AG09309 (cell line): ENCODE data around the gene UROC1.

Source experiments
- DNase-seq: peaks from one replicate; pipeline ENCODE4 v3.0.0-alpha.2; 2010; ENCODE audit warnings: low read depth
- H3K4me3 ChIP-seq: 2 replicates; pipeline ENCODE4 v1.5.1; 2011; ENCODE audit warnings: mild to moderate bottlenecking, low read depth, low read length, moderate library complexity; ENCODE audit not compliant: control insufficient read depth
- CTCF ChIP-seq: IDR thresholded peaks from 2 replicates; pipeline ENCODE4 v1.5.1; 2011; ENCODE audit warnings: mild to moderate bottlenecking, low read depth, low read length, inconsistent platforms; ENCODE audit not compliant: insufficient read depth, control insufficient read depth; ENCODE audit errors: missing control alignments

The UROC1 gene

GRCh38 chr3:126510308-126510910 is 7.2 kb downstream of the UROC1 start:
- no peak overlapping the region for H3K4me3 ChIP-seq
- no peak for TF ChIP-seq CTCF
- no peak for DNase-seq

- no peak for DNase-seq
- no peak for TF ChIP-seq CTCF
Observed at GRCh38 chr3:126509597-126510307, 7.8 kb downstream of the UROC1 start.

GRCh38 chr3:126508564-126508964 is 9.0 kb downstream of the UROC1 start:
- no peak overlapping the region for H3K4me3 ChIP-seq
- no peak for TF ChIP-seq CTCF
- DNase-seq = no peak

More at GRCh38 chr3:126509597-126510307, 7.8 kb downstream of the UROC1 start:
- H3K4me3 ChIP-seq = no peak overlapping the region

- no peak overlapping the region for H3K4me3 ChIP-seq
- no peak for TF ChIP-seq CTCF
- no peak for DNase-seq
Observed at GRCh38 chr3:126507886-126508285, 9.7 kb downstream of the UROC1 start.

GRCh38 chr3:126503701-126504100 is 13.9 kb downstream of the UROC1 start:
- H3K4me3 ChIP-seq = no peak overlapping the region
- no peak for DNase-seq
- TF ChIP-seq CTCF = no peak

- DNase-seq = no peak
- TF ChIP-seq CTCF = no peak
- no peak overlapping the region for H3K4me3 ChIP-seq
Observed at GRCh38 chr3:126502656-126503055, 14.9 kb downstream of the UROC1 start.
